ENCODE data around the gene INIP. TPM values are rescaled to one million over a fixed set of nuclear protein-coding genes. Genes with fewer than 3 reads are reported as not detected.
A peak's percentile ranks its signal among the peaks of the same experiment; 100 is the strongest.

INIP gene
- total RNA-seq, 4 donors from 2014 or later, result 15.0 to 24.0 (median 21.3) TPM

- H3K9me3 ChIP-seq, result no peaks in the 10 kb centered on the region
- no peak overlapping the region for H3K27ac ChIP-seq
- H3K4me3 ChIP-seq, result no peak overlapping the region
- no peak for DNase-seq
- H3K4me1 ChIP-seq, result peaks cover 0 to 46% (median 10%) of the 10 kb centered on the region in 4 donors
- TF ChIP-seq CTCF (IDR thresholded peaks at IDR 0.05), result no peak
- TF ChIP-seq POLR2A (IDR thresholded peaks at IDR 0.05), result no peak
- no peaks in the 10 kb centered on the region for H3K27me3 ChIP-seq
- H3K36me3 ChIP-seq, result no peaks in the 10 kb centered on the region
Measured at GRCh38 chr9:112754578-112754977, 36.7 kb upstream of the INIP start.

GRCh38 chr9:112753725-112754124, 35.8 kb upstream of the INIP start:
- DNase-seq, result no peak
- Histone ChIP-seq H3K9me3 (no peaks in the 10 kb centered on the region), H3K36me3 (no peaks in the 10 kb centered on the region), H3K4me1 (peaks cover 0 to 48% (median 10%) of the 10 kb centered on the region in 4 donors), H3K27ac (no peak overlapping the region), H3K4me3 (no peak overlapping the region), H3K27me3 (no peaks in the 10 kb centered on the region)
- TF ChIP-seq POLR2A (IDR thresholded peaks at IDR 0.05) (no peak), CTCF (IDR thresholded peaks at IDR 0.05) (no peak)

GRCh38 chr9:112752334-112753125, 34.6 kb upstream of the INIP start:
- Histone ChIP-seq H3K27me3 (no peaks in the 10 kb centered on the region), H3K36me3 (no peaks in the 10 kb centered on the region), H3K4me1 (peaks cover 0 to 48% (median 10%) of the 10 kb centered on the region in 4 donors), H3K9me3 (no peaks in the 10 kb centered on the region), H3K27ac (no peak overlapping the region), H3K4me3 (peak overlapping the region in 2 of 4 donors; percentile 93 to 94)
- TF ChIP-seq POLR2A (IDR thresholded peaks at IDR 0.05) (no peak), CTCF (IDR thresholded peaks at IDR 0.05) (no peak)
- DNase-seq, result no peak

- Histone ChIP-seq H3K27me3 (no peaks in the 10 kb centered on the region), H3K4me1 (peaks cover 0 to 48% (median 10%) of the 10 kb centered on the region in 4 donors), H3K9me3 (no peaks in the 10 kb centered on the region), H3K36me3 (no peaks in the 10 kb centered on the region), H3K4me3 (peak overlapping the region; percentile 89 to 94 (median 94)), H3K27ac (peak overlapping the region; percentile 79 to 91 (median 80))
- TF ChIP-seq POLR2A (IDR thresholded peaks at IDR 0.05) (no peak), CTCF (IDR thresholded peaks at IDR 0.05) (no peak)
- DNase-seq, result peak; percentile 64 to 79 (median 67)
Measured at GRCh38 chr9:112751056-112751795, 33.3 kb upstream of the INIP start.

GRCh38 chr9:112750764-112751055, 32.8 kb upstream of the INIP start:
- Histone ChIP-seq H3K4me1 (peaks cover 0 to 44% (median 9%) of the 10 kb centered on the region in 4 donors), H3K27me3 (no peaks in the 10 kb centered on the region), H3K9me3 (no peaks in the 10 kb centered on the region), H3K4me3 (peak overlapping the region; percentile 89 to 94 (median 94)), H3K36me3 (no peaks in the 10 kb centered on the region), H3K27ac (peak overlapping the region; percentile 79 to 91 (median 80))
- DNase-seq, result peak in 1 of 3 donors; percentile 19
- TF ChIP-seq POLR2A (IDR thresholded peaks at IDR 0.05) (peak in 1 of 2 donors; percentile 35), CTCF (IDR thresholded peaks at IDR 0.05) (no peak)
